Ishikawa (cell line): ENCODE results near the gene PRXL2B.

Experiments
- CEBPB ChIP-seq: IDR thresholded peaks from 2 replicates; pipeline ENCODE4 v1.6.1; 2012
- CREB1 ChIP-seq: IDR thresholded peaks from 2 replicates; pipeline ENCODE4 v1.6.1; 2012; ENCODE audit warnings: low read depth
- EGR1 ChIP-seq: IDR thresholded peaks from 2 replicates; pipeline ENCODE4 v1.6.1; 2012
- EP300 ChIP-seq: IDR thresholded peaks from 2 replicates; pipeline ENCODE4 v1.6.1; 2012; ENCODE audit warnings: borderline replicate concordance
- NFIC ChIP-seq: IDR thresholded peaks from 2 replicates; pipeline ENCODE4 v1.6.1; 2012
- REST ChIP-seq: IDR thresholded peaks from 2 replicates; pipeline ENCODE4 v1.6.1; 2012; ENCODE audit warnings: low read depth, mild to moderate bottlenecking
- TAF1 ChIP-seq: IDR thresholded peaks from 2 replicates; pipeline ENCODE4 v1.6.1; 2012; ENCODE audit warnings: low read depth, mild to moderate bottlenecking
- TCF12 ChIP-seq: IDR thresholded peaks from 2 replicates; pipeline ENCODE4 v1.6.1; 2012; ENCODE audit warnings: low read depth
- TEAD4 ChIP-seq: IDR thresholded peaks from 2 replicates; pipeline ENCODE4 v1.6.1; 2012
- YY1 ChIP-seq: IDR thresholded peaks from 2 replicates; pipeline ENCODE4 v1.6.1; 2012; ENCODE audit warnings: low read depth
- ZBTB7A ChIP-seq: IDR thresholded peaks from 2 replicates; pipeline ENCODE4 v1.6.1; 2012; ENCODE audit warnings: low read depth
- TF ChIP-seq, protein P1 (sequence below): IDR thresholded peaks from 2 replicates; pipeline ENCODE4 v1.6.1; 2012

- no peak for TF ChIP-seq ZBTB7A
- TF ChIP-seq, protein P1, sequence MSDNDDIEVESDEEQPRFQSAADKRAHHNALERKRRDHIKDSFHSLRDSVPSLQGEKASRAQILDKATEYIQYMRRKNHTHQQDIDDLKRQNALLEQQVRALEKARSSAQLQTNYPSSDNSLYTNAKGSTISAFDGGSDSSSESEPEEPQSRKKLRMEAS, result no peak
- no peak for TF ChIP-seq NFIC
- no peak for TF ChIP-seq CREB1
- TF ChIP-seq EP300, result no peak
- no peak for TF ChIP-seq TAF1
- TF ChIP-seq REST, result no peak
- TF ChIP-seq TEAD4, result no peak
- TF ChIP-seq CEBPB, result no peak
- no peak for TF ChIP-seq EGR1
- TF ChIP-seq YY1, result no peak
- no peak for TF ChIP-seq TCF12
Measured at GRCh38 chr1:2597441-2598328, 11.1 kb downstream of the PRXL2B start.
